ENCODE measurements around the gene TBL1Y. TPM values are rescaled to one million over a fixed set of nuclear protein-coding genes. Genes with fewer than 3 reads are reported as not detected.

Gene TBL1Y
- total RNA-seq, 1 donor, result not detected

DNA sequence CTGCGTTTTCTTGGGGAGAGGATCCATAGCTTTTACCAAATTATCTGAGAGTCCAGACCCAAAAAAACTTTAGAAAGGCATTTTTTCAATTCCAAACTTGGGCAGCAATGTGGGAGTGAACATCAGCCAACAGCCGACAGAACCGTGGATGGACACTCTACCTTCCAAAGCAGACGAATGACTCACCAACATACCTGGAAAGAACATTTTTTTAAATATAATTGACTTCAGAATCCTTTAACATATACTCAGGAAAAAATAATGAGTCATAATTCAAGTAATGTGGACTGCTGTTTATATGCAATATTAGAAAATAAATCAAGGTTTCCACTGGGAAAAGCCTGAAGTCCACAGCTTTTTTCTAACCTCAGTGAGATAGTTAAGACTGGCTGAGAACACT is 211.7 kb downstream of the TBL1Y start:
- no peak overlapping the region for H3K4me3 ChIP-seq (ENCODE audit: low read depth, low read length)
- TF ChIP-seq, protein P1, sequence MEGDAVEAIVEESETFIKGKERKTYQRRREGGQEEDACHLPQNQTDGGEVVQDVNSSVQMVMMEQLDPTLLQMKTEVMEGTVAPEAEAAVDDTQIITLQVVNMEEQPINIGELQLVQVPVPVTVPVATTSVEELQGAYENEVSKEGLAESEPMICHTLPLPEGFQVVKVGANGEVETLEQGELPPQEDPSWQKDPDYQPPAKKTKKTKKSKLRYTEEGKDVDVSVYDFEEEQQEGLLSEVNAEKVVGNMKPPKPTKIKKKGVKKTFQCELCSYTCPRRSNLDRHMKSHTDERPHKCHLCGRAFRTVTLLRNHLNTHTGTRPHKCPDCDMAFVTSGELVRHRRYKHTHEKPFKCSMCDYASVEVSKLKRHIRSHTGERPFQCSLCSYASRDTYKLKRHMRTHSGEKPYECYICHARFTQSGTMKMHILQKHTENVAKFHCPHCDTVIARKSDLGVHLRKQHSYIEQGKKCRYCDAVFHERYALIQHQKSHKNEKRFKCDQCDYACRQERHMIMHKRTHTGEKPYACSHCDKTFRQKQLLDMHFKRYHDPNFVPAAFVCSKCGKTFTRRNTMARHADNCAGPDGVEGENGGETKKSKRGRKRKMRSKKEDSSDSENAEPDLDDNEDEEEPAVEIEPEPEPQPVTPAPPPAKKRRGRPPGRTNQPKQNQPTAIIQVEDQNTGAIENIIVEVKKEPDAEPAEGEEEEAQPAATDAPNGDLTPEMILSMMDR (IDR thresholded peaks at IDR 0.05; ENCODE audit: insufficient read depth, low read length), result no peak
- DNase-seq (ENCODE audit: low read depth), result no peak

DNA sequence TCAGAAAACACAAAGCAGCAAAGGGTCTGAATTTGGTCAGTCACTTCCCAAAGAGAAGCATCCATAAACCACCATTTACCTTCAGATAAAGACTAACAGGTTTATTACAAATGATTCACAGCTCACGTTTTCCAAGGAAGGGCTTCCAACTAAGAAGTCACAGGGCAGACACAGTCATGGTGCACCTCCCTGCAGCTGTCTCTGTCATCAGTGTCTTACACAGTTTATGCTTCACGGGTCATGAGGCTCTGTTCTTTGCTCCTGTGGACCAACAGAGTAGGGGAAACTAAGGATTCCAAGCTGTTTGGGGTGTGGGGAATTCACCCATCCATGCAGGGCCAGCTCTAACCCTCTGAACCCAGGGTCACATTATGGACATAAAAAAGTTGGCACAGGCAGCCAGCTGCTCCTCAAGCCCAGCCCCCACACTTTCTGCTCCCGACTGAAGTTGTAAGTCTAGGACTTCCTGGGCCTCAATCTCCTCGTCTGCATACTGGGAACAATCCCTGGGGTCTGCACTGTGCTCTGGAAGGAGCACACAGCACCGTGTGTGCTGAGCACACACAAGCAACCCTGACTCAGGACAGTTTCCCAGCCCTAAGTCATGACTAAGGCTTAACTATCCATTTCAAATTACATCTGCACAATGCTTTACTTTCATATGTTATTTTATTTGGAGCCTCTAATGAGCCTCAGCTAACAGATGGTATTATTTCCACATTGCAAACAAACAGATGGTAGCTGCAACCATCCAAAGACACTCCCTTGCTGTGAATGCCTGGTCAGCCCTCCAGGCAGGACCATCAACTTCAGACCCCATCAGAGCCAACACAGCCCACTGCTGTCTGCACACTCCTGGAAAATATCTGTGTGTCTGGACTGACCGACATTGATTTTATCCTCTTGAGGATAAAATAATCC is 214.9 kb downstream of the TBL1Y start:
- TF ChIP-seq, protein P1 (IDR thresholded peaks at IDR 0.05; ENCODE audit: insufficient read depth, low read length), result no peak
- H3K4me3 ChIP-seq (ENCODE audit: low read depth, low read length), result no peak overlapping the region
- no peak for DNase-seq (ENCODE audit: low read depth)

DNA sequence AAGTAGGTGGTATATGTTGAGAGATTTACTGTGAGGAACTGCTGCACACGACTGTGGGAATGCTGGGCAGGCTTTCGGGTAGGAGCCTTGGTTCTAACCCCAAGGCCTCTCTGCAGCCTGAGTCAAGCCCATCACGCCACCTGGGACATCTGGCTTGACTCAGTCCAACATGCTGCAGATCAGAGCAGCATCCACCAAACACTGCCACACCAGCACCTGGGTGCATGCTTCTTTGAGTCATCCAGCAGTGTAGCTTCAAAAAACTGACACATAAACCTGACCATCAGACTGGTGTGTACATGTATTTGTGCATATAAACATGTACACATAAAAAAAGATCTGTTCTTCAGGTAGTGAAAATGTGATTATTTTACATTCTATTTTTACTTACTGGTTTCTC is 217.7 kb downstream of the TBL1Y start:
- no peak overlapping the region for H3K4me3 ChIP-seq (ENCODE audit: low read depth, low read length)
- no peak for DNase-seq (ENCODE audit: low read depth)
- TF ChIP-seq, protein P1 (IDR thresholded peaks at IDR 0.05; ENCODE audit: insufficient read depth, low read length), result no peak

Other genes with a start within 250 kb of the TBL1Y start
- gene AMELY, start 1.1 kb downstream of the TBL1Y start, total RNA-seq (ENCODE audit: low replicate concordance), result not detected in 2 replicates